Measurements from ENCODE around the gene FPGT.
"Not testable (repeated sequence)": the region's sequence is repeated elsewhere in the genome, so short reads cannot be mapped to it uniquely, and the experiment has no call there.

FPGT gene

DNA sequence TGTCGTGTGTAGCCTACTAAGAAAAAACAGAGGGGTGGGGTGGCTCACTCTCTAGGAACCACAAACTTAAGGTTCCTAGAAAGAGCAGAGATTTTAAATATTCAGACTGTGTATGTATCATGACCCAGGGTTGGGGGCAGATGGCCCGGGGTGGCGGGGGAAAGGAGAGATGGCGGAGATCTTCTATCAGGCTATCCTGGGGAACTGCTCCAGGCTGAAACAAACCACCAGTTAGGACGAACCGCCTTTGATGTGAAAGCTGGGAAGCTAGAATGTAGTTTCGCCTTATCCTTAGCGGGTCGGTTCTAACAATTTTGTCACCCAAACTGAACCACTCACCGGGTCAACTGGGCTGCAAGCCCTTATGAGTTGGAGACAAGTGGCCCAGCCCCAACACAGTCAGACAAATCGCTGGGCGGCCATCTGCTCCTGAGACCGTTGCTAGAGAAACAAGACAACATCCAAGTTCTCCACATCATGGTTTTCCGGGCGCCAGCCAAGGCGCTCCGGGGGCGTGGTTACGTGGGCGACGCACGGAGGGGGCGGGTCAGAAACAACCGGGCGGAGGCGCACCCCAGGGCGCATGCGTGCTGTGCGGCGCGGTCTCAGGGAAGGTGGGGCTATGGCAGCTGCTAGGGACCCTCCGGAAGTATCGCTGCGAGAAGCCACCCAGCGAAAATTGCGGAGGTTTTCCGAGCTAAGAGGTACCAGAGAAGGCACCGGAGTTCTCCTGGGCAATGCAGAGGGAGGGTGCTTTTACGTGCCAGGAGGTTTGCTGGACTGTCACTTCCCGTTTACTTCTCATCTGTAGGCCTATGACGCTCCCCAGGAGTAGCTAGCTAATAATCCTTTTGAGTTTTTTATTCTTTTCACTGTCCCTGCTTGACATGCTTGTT lies at the start of gene FPGT, which contains the start of gene LRRIQ3:
Gene FPGT, plus strand, starts transcription at position 586 of the 896 bp plus-strand sequence. Its CDS starts 37 bp downstream, at position 623.
Gene LRRIQ3, minus strand, starts transcription at position 520 of the 896 bp plus-strand sequence. CDS start 14,492 bp downstream, outside the sequence.
- peak; percentile 90 to 92 for DNase-seq (ENCODE audit: low read depth in 2 of 2)

DNA sequence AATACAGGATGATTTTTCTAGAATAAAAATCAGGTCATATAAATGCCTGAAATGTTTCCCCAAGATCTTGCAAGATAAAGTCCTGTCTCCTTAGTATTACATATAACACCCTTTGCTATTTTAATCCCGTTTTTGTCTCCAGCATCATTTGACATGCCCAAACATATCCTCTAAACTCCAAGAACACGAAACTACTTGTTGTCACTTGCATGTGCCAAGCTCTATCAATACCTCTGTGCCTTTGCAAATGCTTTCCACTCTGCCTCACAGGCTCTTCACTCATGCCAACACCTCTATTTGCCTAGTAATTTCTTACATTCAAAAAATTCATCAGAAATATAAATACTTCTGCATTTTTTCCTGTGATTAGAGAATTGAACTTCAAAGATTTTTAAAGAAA lies 38.0 kb upstream of the FPGT start:
- DNase-seq (ENCODE audit: low read depth in 2 of 2): no peak

DNA sequence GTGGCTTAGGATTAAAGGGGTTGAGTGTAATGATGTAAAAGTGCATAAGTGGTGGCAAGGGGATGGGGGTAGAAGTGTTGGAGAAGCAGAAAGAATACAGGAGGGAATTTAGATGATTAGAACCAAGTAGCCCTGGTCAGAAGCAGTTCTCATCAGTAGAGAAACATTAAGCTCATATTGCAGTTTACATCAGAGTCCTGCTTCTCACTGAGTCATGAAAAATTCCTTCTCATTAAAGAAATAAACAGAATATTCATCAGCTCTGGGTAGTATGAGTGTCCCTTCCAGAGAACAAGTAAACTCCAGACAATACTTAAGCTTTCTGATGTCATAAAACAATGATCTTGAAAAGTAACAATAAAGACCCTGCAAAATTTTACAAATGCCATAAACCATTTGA lies 36.5 kb upstream of the FPGT start:
- no peak for DNase-seq (ENCODE audit: low read depth in 2 of 2)

DNA sequence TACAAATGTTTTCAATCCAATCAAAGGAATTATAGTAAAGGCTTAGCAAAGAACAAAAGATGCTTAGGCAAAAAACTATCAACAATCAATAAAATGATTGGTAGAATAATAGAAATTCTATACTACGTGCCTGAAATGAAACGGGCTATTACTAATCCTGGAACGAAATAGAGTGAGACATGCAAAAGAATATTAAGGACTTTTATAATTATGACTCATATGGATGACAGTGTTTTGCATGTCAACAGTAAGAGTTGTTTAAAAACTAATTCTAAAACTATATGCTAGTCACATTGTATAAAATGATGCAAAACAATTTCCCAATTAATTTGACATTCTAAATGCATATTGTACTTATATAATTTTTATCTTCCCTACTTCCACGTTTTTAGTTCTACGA lies 35.7 kb upstream of the FPGT start:
- DNase-seq (ENCODE audit: low read depth in 2 of 2): no peak

DNA sequence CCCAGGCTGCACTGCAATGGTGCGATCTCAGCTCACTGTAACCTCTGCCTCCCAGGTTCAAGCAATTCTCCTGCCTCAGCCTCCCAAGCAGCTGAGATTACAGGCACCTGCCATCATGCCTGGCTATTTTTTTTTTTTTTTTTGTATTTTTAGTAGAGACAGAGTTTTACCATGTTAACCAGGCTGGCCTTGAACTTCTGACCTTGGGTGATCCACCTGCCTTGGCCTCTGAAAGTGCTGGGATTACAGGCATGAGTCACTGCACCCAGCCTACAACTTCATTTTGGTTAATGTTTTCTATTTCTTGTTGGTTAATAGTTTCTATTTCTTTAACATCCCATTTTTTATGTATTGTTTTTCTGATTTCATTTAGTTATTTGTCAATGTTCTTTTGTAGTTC lies 23.6 kb upstream of the FPGT start:
- not testable (repeated sequence) for DNase-seq (ENCODE audit: low read depth in 2 of 2)

DNA sequence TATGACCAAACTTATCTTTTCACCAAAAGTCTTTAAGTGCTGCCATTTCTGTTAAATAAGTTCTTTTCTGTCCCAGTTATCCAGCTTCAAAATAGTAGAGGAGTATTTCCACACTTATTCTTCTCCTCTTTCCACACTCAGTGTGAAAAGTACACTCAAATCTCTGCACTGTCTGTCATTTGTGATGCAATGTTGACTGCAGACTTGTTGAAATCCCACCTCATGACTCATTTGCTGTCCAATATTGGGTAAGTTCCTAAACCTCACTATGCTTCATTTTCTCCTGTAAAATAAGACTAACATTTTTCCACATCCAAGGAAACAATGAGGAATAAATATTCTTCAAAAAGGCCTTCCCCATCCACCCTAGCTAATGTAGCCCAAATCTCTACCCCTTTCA lies 17.6 kb upstream of the FPGT start:
- no peak for DNase-seq (ENCODE audit: low read depth in 2 of 2)

DNA sequence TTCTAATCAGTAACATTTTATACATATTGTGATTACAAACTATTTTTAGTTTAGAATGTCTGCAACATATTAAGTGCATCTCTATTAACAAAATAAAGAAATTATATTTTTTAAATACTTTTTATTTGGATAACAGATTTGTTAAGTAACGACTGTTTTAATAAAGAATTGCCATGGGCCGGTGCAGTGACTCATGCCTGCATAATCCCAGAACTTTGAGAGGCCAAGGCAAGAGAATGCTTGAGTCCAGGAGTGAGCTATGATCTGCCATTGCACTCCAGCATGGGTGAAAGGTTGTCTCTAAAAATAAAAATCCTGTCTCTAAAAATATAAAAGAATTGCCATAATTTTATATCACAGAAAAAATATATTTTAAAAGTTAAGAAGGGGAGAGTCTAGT lies 4.1 kb upstream of the FPGT start:
- DNase-seq (ENCODE audit: low read depth in 2 of 2): no peak

DNA sequence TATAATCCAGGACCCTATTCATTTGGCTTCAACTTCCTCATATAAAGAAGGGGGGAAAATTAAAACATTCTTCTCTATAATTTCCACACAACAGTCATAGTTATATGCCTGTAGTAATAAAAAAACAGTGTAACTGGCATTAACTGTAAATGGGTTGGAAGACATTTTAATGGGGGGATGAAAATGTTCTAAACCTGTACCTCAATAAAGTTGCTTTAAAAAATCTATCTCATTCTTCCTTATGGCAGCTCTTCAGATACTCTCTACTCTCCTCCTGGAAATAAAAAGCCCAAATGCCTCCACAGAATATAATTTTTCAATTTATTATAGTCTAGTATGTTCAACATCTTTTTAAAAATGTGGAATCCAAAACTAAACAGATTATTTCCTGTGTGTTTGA lies 2.7 kb upstream of the FPGT start:
- DNase-seq (ENCODE audit: low read depth in 2 of 2): no peak

DNA sequence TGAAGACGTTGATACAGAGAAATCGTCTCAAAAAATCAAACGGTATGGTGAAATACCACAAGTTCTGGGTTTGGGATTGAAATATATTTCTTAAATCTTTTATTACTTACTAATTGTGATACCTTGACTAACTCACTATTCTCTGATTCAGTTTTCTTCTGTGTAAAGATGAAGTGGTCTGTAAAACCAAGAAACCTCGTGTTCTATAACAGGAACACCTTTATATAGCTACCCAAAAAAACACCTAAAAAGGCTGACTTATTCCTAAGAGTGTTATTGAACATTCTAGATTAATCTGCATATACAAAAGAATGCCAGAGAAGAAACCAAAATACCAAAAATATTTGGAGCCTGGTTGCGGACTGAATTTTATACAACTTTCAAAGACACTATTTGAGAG lies 787 bp upstream of the FPGT start:
- DNase-seq (ENCODE audit: low read depth in 2 of 2): no peak

DNA sequence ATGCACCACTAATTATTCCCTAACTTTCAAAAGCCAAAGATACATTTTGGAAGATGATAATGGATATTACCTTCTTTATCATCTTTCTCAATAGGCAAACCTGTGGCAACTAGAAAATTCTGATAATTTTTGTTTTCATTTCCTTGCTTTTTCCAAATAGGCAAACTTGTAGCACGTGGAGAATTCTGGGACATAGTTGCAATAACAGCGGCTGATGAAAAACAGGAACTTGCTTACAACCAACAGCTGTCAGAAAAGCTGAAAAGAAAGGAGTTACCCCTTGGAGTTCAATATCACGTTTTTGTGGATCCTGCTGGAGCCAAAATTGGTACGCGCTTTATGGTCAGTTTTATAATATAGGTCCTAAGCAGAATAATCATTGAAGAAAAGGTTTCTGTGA lies 1.5 kb downstream of the FPGT start:
- no peak for DNase-seq (ENCODE audit: low read depth in 2 of 2)

DNA sequence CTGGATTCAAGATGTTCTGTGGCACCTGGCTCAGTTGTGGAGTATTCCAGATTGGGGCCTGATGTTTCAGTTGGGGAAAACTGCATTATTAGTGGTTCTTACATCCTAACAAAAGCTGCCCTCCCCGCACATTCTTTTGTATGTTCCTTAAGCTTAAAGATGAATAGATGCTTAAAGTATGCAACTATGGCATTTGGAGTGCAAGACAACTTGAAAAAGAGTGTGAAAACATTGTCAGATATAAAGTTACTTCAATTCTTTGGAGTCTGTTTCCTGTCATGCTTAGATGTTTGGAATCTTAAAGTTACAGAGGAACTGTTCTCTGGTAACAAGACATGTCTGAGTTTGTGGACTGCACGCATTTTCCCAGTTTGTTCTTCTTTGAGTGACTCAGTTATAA lies 7.2 kb downstream of the FPGT start:
- no peak for DNase-seq (ENCODE audit: low read depth in 2 of 2)

DNA sequence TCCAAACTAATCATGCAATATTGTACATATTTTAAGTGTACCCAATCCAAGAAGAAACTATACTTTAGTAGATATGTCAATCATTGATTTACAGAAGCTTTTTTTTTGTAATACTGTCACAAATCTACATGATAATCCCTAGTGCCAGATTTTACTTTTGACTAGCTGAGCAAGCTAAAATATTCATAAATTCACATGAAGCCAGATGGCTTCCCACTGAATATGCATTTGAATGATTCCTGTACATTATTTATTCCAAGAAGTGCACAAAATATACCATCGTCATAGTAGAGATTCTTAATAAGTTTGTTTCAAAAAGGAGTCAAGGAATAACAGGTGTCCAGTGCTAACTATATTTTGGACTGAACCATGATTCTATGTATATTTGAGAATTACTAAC lies 17.2 kb downstream of the FPGT start:
- DNase-seq (ENCODE audit: low read depth in 2 of 2): no peak

DNA sequence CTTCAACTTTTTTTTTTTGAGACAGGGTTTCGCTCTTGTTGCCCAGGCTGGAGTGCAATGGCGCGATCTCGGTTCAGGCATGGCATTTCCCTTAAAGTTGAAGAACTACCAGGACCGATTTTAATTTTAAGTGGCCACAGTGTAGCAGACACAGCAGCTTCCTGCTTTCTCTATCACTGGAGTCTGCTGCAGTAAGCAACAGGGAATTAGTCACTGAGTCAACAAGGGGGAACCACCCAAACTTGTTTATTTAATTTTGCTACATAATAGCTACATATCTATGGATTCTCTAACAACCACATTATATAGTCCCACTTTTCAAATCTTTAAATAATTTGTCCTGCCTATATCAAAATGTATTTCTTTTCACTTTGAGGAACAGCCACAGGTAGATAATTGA lies 24.7 kb downstream of the FPGT start:
- DNase-seq (ENCODE audit: low read depth in 2 of 2): no peak

DNA sequence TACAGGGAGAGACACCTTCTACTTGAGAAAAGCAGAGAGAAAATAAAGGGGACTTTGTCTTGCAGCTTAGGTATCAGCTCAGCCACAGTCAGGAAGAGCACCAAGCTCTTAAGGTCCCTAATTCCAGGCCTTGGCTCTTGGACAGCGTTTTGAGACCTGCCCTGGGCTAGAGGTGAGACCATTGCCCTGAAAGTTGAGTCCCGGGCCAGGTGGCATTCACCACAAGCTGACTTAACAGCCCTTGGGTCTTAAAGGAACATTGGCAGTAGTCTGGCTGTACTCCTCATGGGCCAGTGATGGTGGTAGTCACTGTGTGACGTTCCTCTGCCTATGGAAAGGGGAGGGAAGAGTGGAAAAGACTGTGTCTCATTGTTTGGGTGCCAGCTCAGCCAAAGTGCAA lies 25.4 kb downstream of the FPGT start:
- DNase-seq (ENCODE audit: low read depth in 2 of 2): no peak

DNA sequence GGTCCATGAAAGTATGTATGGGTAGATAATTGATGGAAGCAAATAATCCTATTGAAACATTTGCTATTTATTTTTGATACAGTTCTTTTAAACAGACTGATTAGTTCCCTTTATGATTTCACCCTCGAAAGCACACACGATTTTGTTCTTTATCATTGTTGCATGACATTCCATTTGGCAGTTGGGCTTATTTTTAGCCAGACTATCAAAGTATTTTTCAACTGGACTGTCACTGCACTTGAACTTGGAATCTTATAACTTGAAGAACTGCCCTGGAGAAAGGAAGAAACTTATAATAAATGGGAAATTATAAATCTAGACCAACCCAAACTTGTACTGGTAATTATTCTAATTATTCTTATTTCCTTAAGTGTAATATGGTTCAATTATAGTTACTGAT lies 37.1 kb downstream of the FPGT start, which contains the start of gene TNNI3K:
Gene TNNI3K, plus strand, starts transcription at position 235 of the 400 bp plus-strand sequence. Its CDS starts 65 bp downstream, at position 300.
- DNase-seq (ENCODE audit: low read depth in 2 of 2): no peak

DNA sequence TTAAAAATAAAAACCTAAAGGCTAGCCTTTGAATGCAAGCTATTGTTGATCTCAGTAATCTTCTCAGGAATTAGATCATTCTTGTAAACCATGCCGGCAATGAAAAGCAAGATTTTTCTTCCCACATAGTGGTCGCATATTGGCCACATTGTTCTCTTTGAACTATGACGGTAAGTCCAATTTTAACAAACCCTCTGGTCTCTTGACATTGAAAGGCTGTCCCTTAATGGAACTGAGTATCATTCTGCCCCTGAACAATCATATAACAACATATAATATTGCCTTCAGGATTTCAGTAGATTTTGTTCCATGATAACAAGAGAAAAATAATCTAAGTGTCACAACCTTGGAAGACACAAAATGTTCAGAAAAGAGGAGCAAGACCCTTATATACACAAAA lies 38.4 kb downstream of the FPGT start:
- DNase-seq (ENCODE audit: low read depth in 2 of 2): no peak

DNA sequence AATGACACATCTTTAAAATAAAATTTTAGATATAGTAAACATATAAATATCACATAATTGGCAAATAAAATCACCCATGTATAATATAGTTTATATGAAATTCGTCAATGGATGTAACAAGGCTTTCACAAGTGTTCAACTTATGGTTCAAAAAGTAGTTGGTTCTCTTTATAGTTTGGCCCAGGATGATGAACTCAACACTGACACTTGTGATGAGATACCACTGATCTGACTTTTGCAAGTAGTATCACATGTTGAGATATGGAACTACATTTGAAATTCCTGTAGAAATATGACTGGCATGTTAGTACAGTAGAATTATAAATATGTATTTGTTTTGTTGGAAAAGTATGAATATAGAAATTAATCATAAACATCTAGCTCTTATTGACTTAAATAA lies 39.0 kb downstream of the FPGT start:
- no peak for DNase-seq (ENCODE audit: low read depth in 2 of 2)

DNA sequence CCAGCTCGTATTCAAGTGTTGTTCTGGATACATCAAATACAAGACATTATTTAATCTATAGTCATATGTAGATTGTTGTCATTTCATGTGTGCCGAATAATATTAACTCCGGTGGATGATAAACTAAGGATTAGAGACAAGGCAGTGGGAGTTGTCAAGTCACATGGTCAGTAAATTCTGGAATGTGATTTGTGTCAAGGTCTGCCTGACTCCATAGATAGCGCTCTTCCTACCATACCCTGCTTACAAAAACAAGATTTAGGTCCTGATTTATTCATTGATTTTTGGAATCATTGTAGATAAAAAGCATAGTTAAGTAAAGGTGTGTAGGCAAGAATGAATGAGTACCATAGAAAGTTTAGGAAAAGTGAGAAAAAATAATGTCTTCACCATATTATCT lies 39.7 kb downstream of the FPGT start:
- DNase-seq (ENCODE audit: low read depth in 2 of 2): no peak

DNA sequence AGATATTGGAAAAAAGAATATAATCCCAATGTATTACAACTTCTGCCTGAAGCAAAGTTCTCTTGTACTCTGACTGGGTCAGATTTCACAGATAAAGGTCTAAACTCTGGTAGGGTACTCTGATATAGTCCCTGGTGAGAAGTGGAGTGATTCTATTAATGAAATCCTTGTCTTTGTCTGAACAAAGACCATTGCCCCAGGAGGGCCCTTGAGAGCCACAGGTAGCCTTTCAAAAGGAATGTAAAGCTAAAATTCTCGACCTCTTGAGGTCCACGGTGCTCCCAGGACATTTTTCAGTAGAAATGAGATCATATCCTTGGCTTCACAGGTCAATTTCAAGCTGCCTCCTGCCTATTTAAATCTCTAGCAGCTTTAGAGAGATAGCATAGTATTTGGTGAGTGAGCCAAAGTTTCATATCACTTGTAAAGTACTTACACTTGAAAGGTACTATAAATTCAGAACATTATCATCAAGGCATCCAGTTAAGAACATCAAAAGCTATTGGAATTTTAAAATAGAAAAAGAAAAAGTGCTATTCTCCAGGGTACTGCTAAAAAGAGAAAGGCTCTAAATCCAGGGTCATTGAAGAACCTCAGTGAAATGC lies 47.2 kb downstream of the FPGT start:
- no peak for DNase-seq (ENCODE audit: low read depth in 2 of 2)

DNA sequence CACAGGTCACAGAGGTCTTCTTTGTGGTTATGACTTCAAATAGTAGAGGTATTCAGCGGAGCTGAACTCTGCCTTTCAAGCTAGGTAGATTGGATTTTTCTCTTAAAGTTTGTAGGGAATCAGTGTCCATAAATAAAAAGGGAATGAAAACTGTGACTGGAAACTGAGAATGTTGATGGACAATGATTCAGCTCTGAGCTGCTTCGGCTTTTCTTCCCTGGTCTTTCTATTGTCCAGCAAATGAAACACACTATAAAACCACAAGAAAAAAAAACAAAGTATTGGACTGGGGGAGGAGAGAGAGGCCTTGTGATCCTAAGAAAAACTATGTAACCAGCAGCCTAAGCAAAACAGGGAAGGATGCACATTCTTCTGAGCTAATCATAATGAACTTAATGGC lies 48.3 kb downstream of the FPGT start:
- DNase-seq (ENCODE audit: low read depth in 2 of 2): no peak

DNA sequence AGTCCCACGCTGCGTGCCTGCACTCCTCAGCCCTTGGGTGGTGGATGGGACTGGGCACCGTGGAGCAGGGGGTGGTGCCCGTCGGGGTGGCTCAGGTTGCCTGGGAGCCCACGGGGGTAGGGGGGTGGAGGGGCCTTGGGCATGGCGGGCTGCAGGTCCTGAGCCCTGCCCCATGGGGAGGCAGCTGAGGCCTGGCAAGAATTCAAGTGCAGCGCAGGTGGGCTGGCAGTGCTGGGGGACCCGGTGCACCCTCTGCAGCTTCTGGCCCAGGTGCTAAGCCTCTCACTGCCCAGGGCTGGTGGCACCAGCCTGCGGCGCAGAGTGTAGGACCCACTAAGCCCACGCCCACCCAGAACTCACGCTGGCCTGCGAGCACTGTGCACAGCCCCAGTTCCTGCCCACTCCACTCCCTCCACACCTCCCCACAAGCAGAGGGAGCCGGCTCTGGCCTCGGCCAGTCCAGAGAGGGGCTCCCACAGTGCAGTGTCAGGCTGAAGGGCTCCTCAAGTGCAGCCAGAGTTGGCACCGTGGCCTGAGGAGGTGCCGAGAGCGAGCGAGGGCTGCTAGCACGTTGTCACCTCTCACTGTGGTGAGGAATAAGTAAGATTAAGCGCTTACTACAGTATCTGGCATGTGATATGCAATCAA lies 50.0 kb downstream of the FPGT start:
- DNase-seq (ENCODE audit: low read depth in 2 of 2): no peak

DNA sequence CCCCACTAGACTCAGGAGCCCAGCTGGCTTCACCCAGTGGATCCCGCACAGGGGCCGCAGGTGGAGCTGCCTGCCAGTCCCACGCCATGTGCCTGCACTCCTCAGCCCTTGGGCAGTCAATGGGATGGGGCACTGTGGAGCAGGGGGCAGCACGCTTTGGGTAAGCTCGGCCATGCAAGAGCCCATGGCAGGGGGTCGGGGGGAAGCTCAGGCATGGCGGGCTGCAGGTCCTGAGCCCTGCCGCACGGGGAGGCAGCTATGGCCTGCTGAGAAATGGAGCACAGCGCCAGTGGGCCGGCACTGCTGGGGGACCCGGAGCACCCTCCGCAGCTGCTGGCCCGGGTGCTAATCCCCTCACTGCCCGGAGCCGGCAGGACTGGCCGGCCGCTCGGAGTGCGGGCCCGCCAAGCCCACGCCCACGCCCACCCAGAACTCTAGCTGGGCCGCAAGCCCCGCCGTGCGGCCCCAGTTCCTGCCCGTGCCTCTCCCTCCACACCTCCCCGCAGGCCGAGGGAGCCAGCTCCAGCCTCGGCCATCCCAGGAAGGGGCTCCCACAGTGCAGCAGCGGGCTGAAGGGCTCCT lies 55.3 kb downstream of the FPGT start:
- DNase-seq (ENCODE audit: low read depth in 2 of 2): not testable (repeated sequence)
